ENCODE results near the gene FLT1.

GRCh38 chr13:28536371-28536770 is 41.4 kb upstream of the FLT1 start:
- TF ChIP-seq CTCF (IDR thresholded peaks at IDR 0.05; ENCODE audit: low read length) (no peak), EZH2 (IDR thresholded peaks at IDR 0.05; ENCODE audit: borderline replicate concordance, low read length) (no peak)

Measured in OCI-LY1 (cell line).